Measurements from ENCODE around the gene NAT9. TPM values are rescaled to one million over a fixed set of nuclear protein-coding genes. Genes with fewer than 3 reads are reported as not detected.

Gene NAT9
- total RNA-seq, 4 donors from 2014 or later, result 14.3 to 26.6 (median 18.1) TPM

DNA sequence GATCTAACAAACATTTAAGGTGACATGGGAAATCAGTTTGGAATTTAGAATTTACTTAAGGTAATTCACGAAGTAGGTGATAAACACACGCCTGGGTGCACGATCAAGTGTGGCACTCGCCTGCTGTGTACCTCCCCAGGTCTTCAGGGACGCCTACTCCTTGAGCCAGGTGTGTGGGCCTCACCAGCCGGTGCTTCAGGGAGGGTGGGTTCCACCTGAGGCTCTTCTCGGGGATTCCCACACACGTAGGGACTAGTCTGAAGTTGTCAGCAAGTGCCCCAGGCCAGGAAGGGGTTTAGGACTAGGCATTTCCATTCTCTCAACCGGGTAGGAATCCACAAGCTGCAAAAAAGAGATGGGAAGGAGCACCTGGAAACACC, 9.8 kb upstream of the NAT9 start:
- H3K4me3 ChIP-seq (ENCODE audit: low read depth, poor library complexity, severe bottlenecking), result no peak overlapping the region
- no peak for DNase-seq (ENCODE audit: low spot score in 2 of 2)
- intact Hi-C loops (cut with DNase I; ENCODE audit: low total_unique reads), result no loop called here
- WGBS, 2 donors, result 71 to 84% methylated on average over 9 of the region's 9 CpGs
- TF ChIP-seq POLR2A (IDR thresholded peaks at IDR 0.05), result no peak
- TF ChIP-seq, protein P1, sequence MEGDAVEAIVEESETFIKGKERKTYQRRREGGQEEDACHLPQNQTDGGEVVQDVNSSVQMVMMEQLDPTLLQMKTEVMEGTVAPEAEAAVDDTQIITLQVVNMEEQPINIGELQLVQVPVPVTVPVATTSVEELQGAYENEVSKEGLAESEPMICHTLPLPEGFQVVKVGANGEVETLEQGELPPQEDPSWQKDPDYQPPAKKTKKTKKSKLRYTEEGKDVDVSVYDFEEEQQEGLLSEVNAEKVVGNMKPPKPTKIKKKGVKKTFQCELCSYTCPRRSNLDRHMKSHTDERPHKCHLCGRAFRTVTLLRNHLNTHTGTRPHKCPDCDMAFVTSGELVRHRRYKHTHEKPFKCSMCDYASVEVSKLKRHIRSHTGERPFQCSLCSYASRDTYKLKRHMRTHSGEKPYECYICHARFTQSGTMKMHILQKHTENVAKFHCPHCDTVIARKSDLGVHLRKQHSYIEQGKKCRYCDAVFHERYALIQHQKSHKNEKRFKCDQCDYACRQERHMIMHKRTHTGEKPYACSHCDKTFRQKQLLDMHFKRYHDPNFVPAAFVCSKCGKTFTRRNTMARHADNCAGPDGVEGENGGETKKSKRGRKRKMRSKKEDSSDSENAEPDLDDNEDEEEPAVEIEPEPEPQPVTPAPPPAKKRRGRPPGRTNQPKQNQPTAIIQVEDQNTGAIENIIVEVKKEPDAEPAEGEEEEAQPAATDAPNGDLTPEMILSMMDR (IDR thresholded peaks at IDR 0.05), result no peak

DNA sequence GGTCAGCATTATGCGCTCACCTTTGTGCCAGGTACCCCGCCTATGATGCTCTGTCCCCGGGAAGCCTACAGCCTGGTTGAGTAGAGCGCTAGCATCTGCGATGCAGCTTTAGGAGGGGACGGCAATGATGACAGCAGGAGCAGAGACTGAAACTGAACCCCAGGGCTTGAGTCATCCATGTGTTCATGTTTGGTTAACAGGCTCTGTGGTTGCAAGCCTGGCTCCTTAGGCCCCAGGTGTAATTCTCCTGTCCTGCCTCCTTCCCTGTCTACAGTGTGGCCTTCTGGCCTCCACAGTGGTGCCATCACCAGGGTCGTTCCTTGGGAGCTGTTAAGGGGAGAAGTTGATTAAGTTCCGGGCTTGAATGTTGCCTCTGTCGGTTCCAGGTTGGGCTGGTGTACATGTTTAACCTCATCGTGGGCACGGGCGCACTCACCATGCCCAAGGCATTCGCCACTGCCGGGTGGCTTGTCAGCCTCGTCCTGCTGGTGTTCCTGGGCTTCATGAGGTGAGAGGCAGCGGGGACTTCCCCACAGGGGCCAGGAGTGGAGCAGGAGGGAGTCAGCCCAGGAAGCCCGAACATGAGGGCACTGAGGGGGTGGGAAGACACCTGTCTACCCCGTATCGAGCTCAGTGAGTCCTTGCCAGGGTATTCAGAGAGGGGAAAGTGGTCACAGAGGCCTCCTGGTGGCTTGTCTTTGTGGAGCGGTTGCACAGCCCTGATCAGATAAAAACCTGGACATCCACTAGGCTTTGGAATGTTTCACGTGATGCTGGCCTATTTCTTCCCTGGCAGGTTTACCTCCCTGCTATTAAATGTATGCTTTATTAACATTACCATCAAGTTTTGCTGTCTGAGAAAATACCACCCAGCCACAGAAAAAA, 9.2 kb upstream of the NAT9 start:
- no peak for TF ChIP-seq POLR2A (IDR thresholded peaks at IDR 0.05)
- TF ChIP-seq, protein P1 (IDR thresholded peaks at IDR 0.05), result no peak
- intact Hi-C loops (cut with DNase I; ENCODE audit: low total_unique reads), result no loop called here
- WGBS, 2 donors, result 77 to 81% methylated on average over 21 of the region's 21 CpGs
- no peak for DNase-seq (ENCODE audit: low spot score in 2 of 2)
- no peak overlapping the region for H3K4me3 ChIP-seq (ENCODE audit: low read depth, poor library complexity, severe bottlenecking)

DNA sequence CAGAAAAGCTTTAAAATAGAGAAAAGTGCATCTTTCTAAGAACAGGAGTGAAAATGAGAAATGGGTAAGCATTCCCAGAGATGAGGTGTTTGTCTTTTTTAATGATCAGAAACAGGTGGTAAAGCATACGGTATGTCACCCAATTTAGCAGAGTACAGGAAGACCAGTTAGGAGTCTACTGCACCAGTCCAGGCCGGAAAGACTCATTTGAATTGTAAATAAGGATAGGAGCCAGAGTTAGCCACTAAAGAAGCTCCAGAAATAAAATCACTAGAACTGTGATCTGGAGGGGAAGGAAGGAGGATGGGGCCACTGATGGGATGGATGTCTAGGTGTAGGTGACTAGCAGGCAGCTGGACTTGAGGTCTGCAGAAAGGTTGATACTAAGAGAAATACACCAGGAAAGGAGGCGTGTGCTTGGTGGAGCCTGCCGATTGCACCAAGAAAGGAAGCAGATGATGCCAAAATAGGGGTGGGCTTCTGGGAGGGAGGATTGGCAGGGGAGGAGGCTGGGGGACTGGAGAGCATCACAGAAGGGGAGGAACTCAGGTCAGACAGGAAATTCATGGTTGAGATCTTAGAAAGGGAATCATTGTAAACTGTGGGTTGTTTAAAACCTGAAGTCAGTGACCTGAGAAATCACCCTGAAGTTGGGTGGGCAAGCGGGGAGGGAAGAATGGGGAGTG, 8.1 kb upstream of the NAT9 start:
- 82 to 87% methylated on average over 5 of the region's 5 CpGs for WGBS, 2 donors
- TF ChIP-seq POLR2A (IDR thresholded peaks at IDR 0.05), result no peak
- TF ChIP-seq, protein P1 (IDR thresholded peaks at IDR 0.05), result no peak
- intact Hi-C loops (cut with DNase I; ENCODE audit: low total_unique reads), result no loop called here
- no peak for DNase-seq (ENCODE audit: low spot score in 2 of 2)
- no peak overlapping the region for H3K4me3 ChIP-seq (ENCODE audit: low read depth, poor library complexity, severe bottlenecking)

DNA sequence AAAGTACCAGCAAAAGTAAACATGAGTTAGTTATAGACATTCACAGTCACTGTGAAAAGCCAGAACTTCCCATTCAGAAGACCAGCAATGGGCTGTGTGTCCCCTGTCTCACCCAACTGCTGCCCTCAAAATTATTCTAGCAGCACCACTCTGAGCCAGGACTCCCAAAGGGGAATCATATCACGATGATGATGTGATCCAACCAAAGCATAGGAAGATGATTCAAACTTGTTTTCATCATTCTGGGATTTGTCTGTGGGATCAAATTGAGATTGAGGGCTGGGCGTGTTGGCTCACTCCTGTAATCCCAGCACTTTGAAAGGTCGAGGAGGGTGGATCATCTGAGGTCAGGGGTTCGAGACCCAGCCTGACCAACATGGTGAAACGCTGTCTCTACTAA, 6.4 kb upstream of the NAT9 start:
- no peak for DNase-seq (ENCODE audit: low spot score in 2 of 2)
- intact Hi-C loops (cut with DNase I; ENCODE audit: low total_unique reads), result no loop called here
- no peak overlapping the region for H3K4me3 ChIP-seq (ENCODE audit: low read depth, poor library complexity, severe bottlenecking)
- TF ChIP-seq, protein P1 (IDR thresholded peaks at IDR 0.05), result no peak
- no peak for TF ChIP-seq POLR2A (IDR thresholded peaks at IDR 0.05)
- 92 to 95% methylated on average over 5 of the region's 5 CpGs for WGBS, 2 donors

DNA sequence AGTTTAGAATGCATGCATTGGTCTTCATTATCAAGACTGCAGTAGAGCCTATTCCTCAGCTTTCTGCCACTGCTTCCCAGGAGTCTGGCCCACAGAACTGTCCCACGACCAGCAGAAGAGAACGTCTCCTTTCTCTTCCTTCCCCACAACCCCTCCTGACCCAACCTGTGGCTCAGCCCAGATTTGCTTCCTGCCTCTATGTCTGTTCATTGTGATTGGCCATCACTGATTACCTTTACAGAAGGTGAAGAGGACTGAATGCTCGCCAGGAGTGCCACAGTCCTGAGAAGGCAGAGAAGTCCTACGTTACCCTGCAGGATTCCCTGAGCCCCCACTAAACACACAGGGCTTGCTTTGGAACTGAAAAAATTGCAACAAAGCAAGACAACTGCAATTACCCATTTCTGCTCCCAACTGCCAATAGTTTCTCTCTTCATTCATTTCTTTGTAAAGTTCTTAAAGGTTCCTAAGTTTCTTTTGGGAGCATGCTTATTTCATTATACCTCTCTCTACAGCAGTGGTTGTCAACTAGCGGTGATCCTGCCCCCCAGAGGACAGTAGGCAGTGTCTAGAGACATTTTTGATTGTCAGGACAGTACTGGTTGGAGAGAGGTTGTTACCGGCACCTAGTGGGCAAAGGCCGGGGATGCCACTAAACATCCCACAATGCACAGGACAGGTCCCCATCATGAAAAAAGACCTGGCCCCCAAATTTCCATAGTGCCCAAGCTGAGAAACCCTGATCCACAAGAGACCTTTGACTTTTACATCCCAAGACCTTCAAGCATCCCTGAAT, 4.5 kb upstream of the NAT9 start:
- DNase-seq (ENCODE audit: low spot score in 2 of 2), result no peak
- TF ChIP-seq POLR2A (IDR thresholded peaks at IDR 0.05), result no peak
- TF ChIP-seq, protein P1 (IDR thresholded peaks at IDR 0.05), result no peak
- WGBS, 2 donors, result 72 to 74% methylated on average over 7 of the region's 7 CpGs
- H3K4me3 ChIP-seq (ENCODE audit: low read depth, poor library complexity, severe bottlenecking), result no peak overlapping the region
- intact Hi-C loops (cut with DNase I; ENCODE audit: low total_unique reads), result no loop called here
